ENCODE data around the gene STARD9. TPM values are rescaled to one million over a fixed set of nuclear protein-coding genes. Genes with fewer than 3 reads are reported as not detected.
A peak's percentile ranks its signal among the peaks of the same experiment; 100 is the strongest.

STARD9 gene
- polyA plus RNA-seq (2012; rRNA removed), result 2.1 and 2.3 TPM in 2 replicates
- polyA plus RNA-seq (2012; cell fraction: cytosol; rRNA removed), result 0.88 and 1.3 TPM in 2 replicates
- polyA plus RNA-seq (2012; cell fraction: nucleus; rRNA removed), result 11.9 and 12.4 TPM in 2 replicates

DNA sequence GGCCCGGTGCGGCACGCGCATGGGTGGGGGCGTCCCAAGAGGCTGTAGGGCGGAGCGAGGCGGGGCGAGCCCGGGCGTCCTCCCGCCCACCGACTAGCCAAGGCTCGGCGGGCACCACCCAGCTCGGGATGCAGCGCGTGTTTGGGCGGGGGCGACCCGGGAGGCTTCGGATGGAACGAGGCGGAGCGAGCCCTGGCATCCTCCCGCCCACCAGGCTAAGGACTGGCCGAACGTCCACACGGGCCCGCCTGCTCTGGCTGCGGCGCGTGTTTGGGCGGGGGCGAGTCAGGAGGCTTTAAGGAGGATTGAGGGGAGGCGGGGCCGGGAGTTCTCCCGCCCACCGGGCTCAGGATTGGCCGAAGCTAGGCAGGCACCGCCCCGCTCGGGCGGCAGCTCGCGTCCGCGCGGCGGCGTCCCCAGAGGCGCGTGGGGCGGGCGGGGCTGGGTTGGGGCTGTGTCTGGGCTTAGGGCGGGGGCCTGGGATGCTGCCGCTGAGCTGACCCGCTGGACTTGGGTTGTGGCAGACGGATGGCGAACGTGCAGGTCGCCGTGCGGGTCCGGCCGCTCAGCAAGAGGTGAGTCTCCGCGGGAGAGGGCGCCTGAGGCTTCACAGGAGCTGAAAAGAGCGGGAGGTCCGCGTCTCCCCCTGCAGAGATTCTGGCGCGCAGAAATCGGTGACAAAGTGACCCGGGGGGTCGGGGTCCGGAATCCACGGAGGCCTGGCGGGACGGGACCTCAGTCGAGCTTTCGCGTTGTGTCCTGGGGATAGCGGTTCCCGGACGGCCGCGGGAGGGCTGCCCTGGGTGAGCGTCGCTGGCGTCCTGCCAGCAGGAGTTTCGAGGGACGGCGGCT, at the start of gene STARD9:
Gene STARD9 (plus strand): TSS at position 419 of the 852 bp plus-strand sequence. CDS start 110 bp downstream, at position 529.
- H3F3A ChIP-seq (replicated peaks; ENCODE audit: insufficient read depth), result peaks cover 21% of the 10 kb centered on the region
- H3K79me2 ChIP-seq (ENCODE audit: insufficient read depth), result peaks cover 26% of the 10 kb centered on the region
- TF ChIP-seq MAX (IDR thresholded peaks at IDR 0.05; ENCODE audit: low read depth) (peak; percentile 96), SIN3A (IDR thresholded peaks at IDR 0.05; ENCODE audit: borderline replicate concordance, low read depth, low read length) (peak; percentile 46; the same call in 1 of the 2 replicates), RFX5 (IDR thresholded peaks at IDR 0.05; ENCODE audit: low read length) (no peak; the same call in 1 of the 2 replicates), POLR2AphosphoS5 (IDR thresholded peaks at IDR 0.05; ENCODE audit: low read depth, low read length) (peak; percentile 58; the same call in 1 of the 2 replicates), FOXJ3 (CRISPR knock-in tag; IDR thresholded peaks at IDR 0.05) (no peak), CHD2 (IDR thresholded peaks at IDR 0.05; ENCODE audit: low read length, partially characterized antibody) (no peak), FOSL2 (IDR thresholded peaks at IDR 0.05; ENCODE audit: borderline replicate concordance, low read depth) (no peak), ZBTB33 (IDR thresholded peaks at IDR 0.05; ENCODE audit: borderline replicate concordance, low read depth) (no peak), MEF2A (IDR thresholded peaks at IDR 0.05; ENCODE audit: borderline replicate concordance, low read depth) (no peak), TCF12 (IDR thresholded peaks at IDR 0.05) (no peak), FOXM1 (IDR thresholded peaks at IDR 0.05; ENCODE audit: low read depth) (no peak), ELF1 (IDR thresholded peaks at IDR 0.05) (no peak), TEAD4 (IDR thresholded peaks at IDR 0.05; ENCODE audit: borderline replicate concordance, insufficient read depth) (no peak), USF1 (IDR thresholded peaks at IDR 0.05; ENCODE audit: borderline replicate concordance, low read depth) (no peak), USF2 (IDR thresholded peaks at IDR 0.05; ENCODE audit: borderline replicate concordance, low read depth, low read length) (no peak), REST (IDR thresholded peaks at IDR 0.05; ENCODE audit: low read depth, low read length) (no peak), TAF1 (IDR thresholded peaks at IDR 0.05; ENCODE audit: borderline replicate concordance, low read depth, low read length) (0 out of 2 replicates have a peak, but pooled peaks have one; percentile 42), GABPA (IDR thresholded peaks at IDR 0.05; ENCODE audit: low read depth) (no peak), NRF1 (IDR thresholded peaks at IDR 0.05; ENCODE audit: low read depth, low read length) (peak; percentile 69), NFIC (IDR thresholded peaks at IDR 0.05; ENCODE audit: borderline replicate concordance) (peak; percentile 86), YY1 (IDR thresholded peaks at IDR 0.05; ENCODE audit: low read depth) (no peak), MXI1 (IDR thresholded peaks at IDR 0.05; ENCODE audit: low read depth, low read length) (peak; percentile 83), RXRA (IDR thresholded peaks at IDR 0.05; ENCODE audit: borderline replicate concordance, low read depth) (no peak)
- TF ChIP-seq, protein P1, sequence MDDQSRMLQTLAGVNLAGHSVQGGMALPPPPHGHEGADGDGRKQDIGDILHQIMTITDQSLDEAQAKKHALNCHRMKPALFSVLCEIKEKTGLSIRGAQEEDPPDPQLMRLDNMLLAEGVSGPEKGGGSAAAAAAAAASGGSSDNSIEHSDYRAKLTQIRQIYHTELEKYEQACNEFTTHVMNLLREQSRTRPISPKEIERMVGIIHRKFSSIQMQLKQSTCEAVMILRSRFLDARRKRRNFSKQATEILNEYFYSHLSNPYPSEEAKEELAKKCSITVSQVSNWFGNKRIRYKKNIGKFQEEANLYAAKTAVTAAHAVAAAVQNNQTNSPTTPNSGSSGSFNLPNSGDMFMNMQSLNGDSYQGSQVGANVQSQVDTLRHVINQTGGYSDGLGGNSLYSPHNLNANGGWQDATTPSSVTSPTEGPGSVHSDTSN (IDR thresholded peaks at IDR 0.05), result 0 out of 2 replicates have a peak, but pooled peaks have one; percentile 15
- H3K36me3 ChIP-seq (replicated peaks in 1 of 2; ENCODE audit: control insufficient read depth in 1 of 2, insufficient read depth in 2 of 2, low read length in 1 of 2), result no peaks in the 10 kb centered on the region
- H2AFZ ChIP-seq (ENCODE audit: low read depth), result peak within 1 kb of the TSS; percentile 96
- POLR2A ChIA-PET, result interaction anchor here (1.0 to 1.7 kb wide), 4 partner anchors 13 to 302 kb away, joined by 3 to 6 read pairs (median 5); partner anchors contain the start of genes SNAP23, TMEM87A and ZNF106
- peak within 1 kb of the TSS; percentile 83 for H3K4me2 ChIP-seq
- no peaks in the 10 kb centered on the region for H3K27me3 ChIP-seq (ENCODE audit: insufficient read depth)
- no peaks in the 10 kb centered on the region for H4K20me1 ChIP-seq (ENCODE audit: insufficient read depth)
- CTCF ChIA-PET, result no interaction called here
- DNase-seq, result peak; percentile 98
- H3K27ac ChIP-seq (ENCODE audit: low read depth in 2 of 2, low read length in 1 of 2), result peak within 1 kb of the TSS; percentile 39 to 81; a peak in 3 of 4 replicates
- peaks cover 0 to 12% of the 10 kb centered on the region in 2 experiments; a peak in 1 of 4 replicates for H3K4me1 ChIP-seq (ENCODE audit: control insufficient read depth in 1 of 2, insufficient read depth in 2 of 2, low read depth in 1 of 2, low read length in 1 of 2)
- peak within 1 kb of the TSS; percentile 80 for H3K9ac ChIP-seq
- H3K9me3 ChIP-seq, result no peaks in the 10 kb centered on the region
- 0% methylated on average over 21 of the region's 95 CpGs for WGBS (ENCODE audit: low lambda C conversion rate)
- peak within 1 kb of the TSS; percentile 80 to 83 for H3K4me3 ChIP-seq (ENCODE audit: low read depth in 2 of 2, low read length in 1 of 2)
- H3K9me2 ChIP-seq, result no peaks in the 10 kb centered on the region
